Endometrium (tissue), 2 donors: ENCODE measurements around the gene AP1B1.
"Not testable (repeated sequence)": the region's sequence is repeated elsewhere in the genome, so short reads cannot be mapped to it uniquely, and the experiment has no call there.

Source experiments
- FAIRE-seq: peaks from 2 replicates; lab custom pipeline; 2012; peaks lifted over from hg19 to GRCh38; lab: Jason Lieb, UNC
- donor health status: control.
- donor health status: control.

AP1B1 gene

GRCh38 chr22:29348956-29349355 lies 39.4 kb downstream of the AP1B1 start:
- FAIRE-seq, result no peak

GRCh38 chr22:29348041-29348440 lies 40.3 kb downstream of the AP1B1 start:
- no peak for FAIRE-seq

- no peak for FAIRE-seq
These were observed 41.7 kb downstream of the AP1B1 start for GRCh38 chr22:29346659-29347058.

- FAIRE-seq, result no peak
These were observed 42.4 kb downstream of the AP1B1 start for GRCh38 chr22:29345932-29346331.

- FAIRE-seq, result not testable (repeated sequence)
These were observed 43.5 kb downstream of the AP1B1 start for GRCh38 chr22:29344889-29345288.

GRCh38 chr22:29344137-29344536 lies 44.2 kb downstream of the AP1B1 start:
- no peak for FAIRE-seq

GRCh38 chr22:29343313-29343805 lies 45.0 kb downstream of the AP1B1 start:
- FAIRE-seq, result no peak

GRCh38 chr22:29342577-29343312 lies 45.6 kb downstream of the AP1B1 start:
- FAIRE-seq, result no peak

- FAIRE-seq, result no peak
These were observed 46.2 kb downstream of the AP1B1 start for GRCh38 chr22:29342177-29342576.

DNA sequence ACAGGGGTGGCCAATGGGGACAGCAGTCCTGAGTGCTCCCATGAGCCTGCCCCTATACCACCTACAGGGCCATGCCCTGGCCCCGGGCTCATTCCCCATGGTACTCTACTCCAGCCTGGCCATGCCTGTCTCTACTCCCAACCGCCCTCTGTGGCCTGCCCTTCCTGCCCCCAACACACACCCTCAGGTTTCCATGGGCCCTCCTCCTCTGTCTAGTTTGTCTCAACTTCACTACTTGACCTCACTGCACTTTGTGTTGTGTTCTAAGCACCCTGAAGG lies 46.6 kb downstream of the AP1B1 start:
- FAIRE-seq, result no peak

GRCh38 chr22:29341056-29341848 lies 47.1 kb downstream of the AP1B1 start:
- no peak for FAIRE-seq

DNA sequence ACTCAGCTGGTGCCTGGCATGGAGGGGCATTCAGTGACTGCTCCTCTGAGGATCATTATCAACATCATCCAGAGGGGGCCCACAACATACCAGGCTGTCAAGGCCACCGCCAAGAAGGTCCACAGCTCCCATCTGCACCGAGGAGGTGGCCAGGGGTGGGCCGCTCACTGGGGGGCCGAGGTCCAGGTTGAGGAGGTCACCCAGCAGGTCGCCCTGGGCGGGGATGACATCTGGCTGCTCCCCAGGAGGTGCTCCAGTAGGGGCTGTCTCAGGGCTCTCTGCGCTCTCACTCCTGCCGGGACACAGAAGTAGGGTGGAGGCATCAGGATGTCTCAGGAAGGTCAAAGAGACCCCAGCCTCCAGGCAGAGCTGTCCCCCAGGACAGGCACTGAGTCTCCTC lies 47.8 kb downstream of the AP1B1 start:
- no peak for FAIRE-seq

- FAIRE-seq, result no peak
These were observed 48.8 kb downstream of the AP1B1 start for GRCh38 chr22:29339381-29340235.

- no peak for FAIRE-seq
These were observed 50.0 kb downstream of the AP1B1 start for GRCh38 chr22:29338398-29338797.

- FAIRE-seq, result no peak
These were observed 50.6 kb downstream of the AP1B1 start for GRCh38 chr22:29337631-29338284.

DNA sequence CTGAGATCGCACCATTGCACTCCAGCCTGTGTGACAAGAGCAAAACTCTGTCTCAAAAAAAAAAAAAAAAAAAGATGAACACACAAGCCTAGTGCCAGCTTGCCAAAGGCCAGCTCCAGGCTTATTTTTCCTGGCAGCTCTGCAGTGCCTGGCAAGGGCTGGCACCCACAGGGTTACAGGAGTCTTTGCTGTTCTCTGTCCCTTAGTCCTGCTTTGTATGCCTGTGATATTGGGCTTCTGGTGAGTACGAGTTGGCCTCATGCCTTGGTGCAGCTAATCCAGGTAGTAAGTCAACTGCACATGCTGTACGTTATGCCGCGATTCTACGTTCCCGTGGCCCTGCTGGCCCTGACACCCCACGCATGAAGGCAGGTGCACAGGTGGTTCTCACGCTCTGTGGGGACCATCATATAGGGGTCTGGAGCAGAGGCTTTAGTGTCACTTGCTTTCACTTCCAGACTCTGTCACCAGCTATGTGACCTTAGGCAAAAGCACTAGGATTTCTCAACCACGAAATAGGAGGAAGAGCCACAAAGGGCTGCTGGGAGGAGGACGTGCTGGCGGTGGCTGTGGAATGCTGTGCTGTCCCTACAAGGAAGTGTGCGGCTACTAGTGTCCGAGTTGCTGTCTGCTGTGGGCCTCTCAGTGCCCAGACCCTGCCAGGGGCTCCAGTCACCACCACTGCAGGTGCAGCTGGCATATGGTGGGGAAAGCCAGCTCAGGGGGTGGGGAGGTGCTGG lies 51.4 kb downstream of the AP1B1 start:
- no peak for FAIRE-seq

GRCh38 chr22:29335656-29336055 lies 52.7 kb downstream of the AP1B1 start:
- no peak for FAIRE-seq

DNA sequence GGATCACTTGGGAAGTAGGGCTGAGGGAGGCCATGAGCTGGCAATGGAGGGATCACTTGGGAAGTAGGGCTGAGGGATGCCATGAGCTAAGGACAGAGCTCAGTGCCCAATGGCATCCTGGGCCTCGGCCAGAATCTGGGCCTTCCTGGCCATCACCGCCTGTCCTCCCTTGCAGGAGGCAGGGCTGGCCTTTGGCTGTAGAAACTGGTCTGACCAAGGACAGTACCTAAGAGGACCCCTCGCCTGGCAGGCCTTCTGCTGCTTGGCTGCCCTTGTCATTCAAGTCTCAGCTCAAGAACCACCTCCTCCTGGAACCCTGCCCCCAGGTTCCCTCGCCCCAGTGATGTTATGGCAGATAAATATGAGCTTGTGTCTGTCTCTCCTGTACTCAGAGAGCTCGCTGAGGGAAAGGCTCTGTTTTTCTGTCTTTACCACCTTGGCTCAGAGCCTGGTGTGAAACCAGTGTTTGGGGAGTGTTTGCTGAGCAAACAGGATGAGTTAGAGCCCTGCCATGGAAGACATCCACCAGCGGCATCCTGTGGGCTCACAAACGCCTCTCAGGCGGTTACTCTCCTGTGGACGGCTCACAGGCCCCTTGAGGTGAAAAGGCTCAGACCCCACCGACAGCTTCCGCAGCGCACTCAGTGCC lies 53.5 kb downstream of the AP1B1 start:
- no peak for FAIRE-seq

DNA sequence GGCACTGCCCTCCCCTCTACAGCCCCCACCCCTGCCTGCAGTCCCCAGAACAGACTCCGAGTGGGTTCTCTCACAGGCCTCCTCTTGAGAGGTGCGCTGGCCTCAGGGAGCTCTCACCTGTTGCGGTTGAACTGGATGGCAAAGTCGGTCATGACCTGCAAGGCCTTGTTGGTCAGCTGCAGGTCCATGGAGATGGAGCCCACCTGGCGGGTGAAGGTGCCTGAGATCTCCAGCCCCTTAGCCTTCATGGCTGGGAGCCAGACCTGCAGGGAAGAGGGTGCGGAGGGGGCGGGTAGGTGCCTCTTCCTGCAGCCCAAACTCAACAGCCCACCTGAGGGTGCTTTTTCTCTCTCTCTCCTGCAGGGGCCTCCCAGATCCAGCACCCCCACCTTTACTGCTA lies 54.2 kb downstream of the AP1B1 start:
- no peak for FAIRE-seq

GRCh38 chr22:29332886-29333496 lies 55.4 kb downstream of the AP1B1 start:
- FAIRE-seq, result no peak
